GM21360 (cell line): ENCODE results near the gene HAPSTR1.

Source experiments
- ATAC-seq: cut with Tn5 transposase; IDR thresholded peaks from one replicate; pipeline ENCODE4 v1.9.1; 2021; ENCODE audit warnings: mild to moderate bottlenecking, moderate library complexity; ENCODE audit not compliant: unreplicated experiment

HAPSTR1 gene

DNA sequence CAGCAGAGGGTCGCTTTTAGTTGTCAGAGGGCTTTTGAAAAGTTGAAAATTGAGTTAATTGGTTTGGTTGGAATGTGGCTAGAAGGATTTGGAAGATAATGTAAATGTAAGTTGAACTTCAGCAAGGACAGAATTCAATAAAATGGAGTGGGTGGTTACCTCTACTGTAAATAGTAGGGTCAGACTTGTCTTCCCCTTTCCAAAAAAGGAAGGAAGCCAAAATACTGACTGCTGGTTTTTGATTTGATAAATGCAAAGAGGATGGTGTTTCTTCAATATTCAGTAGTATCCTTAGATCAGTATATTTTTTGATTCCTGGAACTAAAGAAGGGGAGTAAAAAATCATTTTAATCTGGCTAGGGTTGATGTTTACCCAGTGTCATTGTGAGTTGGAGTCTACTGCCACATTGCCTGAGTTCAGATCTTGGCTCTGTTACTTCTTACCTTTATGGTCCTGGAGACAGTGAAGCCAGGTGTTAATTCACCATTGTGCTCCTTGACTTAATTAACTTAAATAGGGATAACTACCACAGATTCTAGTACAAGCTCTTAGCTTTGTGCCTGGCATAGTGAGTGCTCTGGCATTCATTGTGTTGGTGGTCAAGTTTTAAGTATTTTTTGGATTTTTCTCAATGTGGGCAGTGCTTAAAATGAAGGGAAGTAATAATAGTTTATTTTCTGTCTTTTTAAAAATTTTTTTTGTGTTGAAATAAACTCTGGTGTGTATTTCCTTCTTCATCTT, 4.4 kb downstream of the HAPSTR1 start:
- no peak for ATAC-seq

DNA sequence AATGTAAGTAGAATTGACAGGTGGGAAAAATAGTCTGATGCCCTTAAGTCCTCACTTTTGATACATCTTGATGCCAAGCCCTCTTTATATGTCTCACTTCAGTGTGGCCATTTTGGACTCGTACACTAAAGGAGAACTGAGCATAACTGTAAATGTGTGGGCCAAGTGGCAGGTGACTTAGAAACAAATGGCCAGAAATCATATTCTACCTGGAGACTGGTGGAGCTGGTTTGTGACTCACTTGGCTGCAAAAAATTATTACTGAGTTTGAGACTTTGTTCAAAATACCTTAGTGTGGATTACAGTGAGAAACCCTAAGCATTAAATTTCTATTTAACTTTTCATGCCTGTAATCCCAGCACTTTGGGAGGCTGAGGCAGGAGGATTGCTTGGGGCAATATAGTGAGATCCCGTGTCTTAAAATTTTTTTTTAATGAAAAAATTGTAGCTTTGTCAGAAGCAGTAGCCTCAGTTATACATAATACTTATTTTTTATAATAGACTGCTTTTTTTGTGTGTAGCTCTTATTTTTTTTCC, 5.0 kb downstream of the HAPSTR1 start:
- ATAC-seq = no peak

DNA sequence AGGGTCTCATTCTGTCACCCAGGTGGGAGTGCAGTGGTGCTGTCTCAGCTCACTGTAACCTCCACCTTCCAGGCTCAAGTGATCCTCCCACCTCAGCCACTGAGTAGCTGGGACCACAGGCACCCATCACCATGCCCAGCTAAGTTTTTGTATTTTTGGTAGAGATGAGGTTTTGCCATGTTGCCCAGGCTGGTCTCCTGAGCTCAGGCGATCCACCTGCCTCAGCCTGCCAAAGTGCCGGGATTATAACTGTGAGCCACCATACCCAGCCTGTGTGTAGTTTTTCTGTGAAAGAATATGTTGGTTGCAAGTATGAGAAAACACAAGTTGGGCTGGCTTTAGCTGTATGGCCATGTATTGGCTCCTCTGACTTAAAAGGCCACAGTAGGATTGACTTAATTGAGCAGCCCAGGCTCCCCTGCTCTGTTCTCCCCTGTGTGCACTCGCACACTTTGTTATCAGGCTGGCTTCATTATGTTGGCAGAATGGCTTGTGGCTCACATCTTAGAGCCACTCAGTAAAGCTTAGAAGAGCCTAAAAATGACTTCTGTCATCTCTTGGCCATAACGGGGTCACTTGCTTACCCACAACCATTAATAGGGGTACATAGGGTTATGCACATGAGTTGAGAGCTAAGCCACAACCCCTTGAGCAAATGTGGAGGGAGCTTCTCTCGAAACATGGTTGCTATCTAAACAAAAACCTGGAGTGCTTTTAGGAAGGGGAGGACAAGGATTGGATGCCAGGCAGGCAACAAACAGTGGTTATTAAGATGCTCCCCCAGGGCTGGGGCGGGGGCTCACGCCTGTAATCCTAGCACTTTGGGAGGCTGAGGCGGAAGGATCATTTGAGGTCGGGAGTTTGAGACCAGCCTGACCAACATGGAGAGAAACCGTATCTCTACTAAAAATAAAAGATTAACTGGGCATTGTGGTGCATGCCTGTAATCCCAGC, 6.1 kb downstream of the HAPSTR1 start:
- ATAC-seq = no peak

DNA sequence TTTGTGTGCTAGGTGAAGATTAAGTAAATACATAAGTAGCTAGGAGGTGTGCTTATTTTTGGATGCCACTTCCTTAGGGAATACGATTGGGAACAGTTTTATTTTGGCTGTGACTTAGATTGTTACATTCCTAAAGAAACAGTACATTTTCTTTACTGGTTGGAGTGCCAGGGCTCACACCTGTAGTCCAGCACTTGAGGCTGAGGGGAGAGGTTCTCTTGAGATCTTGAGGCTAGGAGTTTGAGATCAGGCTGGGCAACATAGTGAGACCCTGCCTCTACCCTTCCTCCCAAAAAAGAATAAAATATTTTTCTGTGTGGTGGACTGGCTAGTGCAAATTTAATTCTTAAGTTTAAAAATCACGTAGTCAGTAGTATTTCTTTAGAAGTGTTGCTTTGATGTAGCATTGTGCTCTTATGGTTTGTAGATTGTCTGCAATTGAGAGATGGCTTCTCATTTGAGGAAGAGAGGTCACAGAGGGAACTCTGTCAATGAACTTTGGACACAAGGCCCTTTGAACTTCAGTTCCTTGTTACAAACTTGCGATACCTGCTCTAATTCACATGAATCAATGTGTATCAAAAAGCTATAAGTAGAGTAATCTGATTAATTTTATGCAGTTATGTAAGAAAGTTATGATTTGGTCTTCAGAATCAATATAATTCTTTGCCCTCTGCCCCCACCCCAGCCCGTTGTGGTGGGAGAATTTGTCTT, 7.1 kb downstream of the HAPSTR1 start:
- ATAC-seq = no peak

DNA sequence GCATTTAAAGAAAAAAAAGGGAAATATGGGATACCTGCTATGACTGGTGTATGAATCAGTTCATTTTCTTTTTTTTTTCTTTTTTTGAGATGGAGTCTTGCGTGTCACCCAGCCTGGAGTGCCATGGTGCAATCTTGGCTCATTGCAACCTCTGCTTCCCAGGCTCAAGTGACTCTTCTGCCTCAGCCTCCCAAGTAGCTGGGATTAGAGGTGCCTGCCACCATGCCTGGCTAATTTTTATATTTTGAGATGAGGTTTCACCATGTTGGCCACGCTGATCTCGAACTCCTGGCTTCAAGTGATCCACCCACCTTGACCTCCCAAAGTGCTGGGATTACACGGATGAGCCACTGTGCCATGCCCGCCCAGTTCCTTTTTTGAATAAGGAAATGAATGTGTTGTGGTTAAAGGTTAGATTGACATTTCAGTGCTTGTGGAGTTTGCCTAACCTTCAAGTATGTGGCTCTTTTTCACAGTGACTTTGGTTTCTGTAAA, 7.7 kb downstream of the HAPSTR1 start:
- ATAC-seq = peak; percentile 48

DNA sequence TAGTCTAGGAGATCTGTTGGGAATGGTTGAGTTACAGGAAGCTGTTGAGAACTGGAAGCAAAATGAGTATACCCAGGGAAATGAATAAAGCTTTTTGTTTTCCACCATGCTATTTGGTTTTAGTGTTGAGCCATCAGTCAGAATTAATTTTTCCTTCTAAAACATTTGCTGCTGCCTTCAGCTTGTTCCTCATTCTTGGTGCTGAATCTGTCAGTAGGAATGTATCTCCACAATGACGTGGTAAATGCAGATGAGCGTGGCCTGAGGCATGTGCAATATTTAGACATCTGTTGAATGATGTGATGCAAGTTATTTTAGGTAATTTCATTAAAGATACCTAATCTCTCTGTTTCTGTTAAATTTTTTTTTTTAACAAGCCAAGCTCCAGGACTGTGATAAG, 10.9 kb downstream of the HAPSTR1 start:
- no peak for ATAC-seq

DNA sequence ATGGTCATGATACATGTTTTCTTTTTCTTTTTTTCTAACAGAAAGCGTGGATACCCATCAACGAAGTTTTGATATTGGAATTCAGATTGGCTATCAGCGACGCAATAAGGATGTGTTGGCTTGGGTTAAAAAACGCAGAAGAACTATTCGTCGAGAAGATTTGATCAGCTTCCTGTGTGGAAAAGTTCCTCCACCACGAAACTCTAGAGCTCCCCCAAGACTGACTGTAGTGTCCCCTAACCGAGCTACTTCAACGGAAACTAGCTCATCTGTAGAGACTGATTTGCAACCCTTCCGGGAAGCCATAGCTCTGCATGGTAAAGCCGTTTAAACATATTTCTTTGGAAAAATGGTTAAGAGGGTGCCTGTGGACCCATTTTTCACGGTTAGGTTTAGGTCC, 11.5 kb downstream of the HAPSTR1 start:
- no peak for ATAC-seq

DNA sequence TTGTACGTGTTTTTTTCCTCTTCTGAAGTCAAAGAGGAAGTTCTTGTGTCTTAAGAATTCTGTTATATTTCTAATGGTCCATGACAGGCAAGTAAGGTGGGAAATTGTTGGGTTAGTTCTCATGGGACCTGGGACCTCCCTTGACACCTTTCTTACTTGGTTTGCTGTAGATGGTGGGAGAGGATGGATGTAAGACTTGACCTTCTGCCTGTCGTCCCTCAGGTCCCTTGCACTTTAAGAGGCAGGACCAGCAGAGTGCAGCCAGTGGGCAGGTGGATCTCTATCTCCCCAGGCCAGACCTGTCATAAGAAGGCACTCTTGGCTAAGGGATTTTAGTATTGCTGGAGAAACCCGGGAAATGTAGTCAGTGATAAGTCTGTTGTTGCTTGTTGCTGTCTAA, 12.1 kb downstream of the HAPSTR1 start:
- ATAC-seq = no peak

DNA sequence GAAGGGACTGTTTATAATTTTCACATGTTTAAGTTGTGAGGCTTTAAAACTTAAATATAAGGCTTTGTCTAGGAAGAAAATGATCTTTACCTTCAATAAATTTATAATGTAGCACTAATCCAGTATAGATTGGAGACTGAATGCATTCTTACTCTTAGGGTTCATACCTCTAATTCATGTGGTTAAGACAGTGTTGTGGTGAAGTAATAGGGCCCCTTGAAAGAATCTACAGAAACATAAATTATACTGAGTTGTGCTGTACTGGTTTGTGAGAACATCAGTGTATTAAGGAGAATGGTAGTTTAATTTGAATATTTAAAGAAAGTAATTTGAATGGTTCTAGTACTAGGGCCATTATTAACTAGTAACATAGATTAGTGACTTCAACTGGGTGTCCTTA, 13.7 kb downstream of the HAPSTR1 start:
- ATAC-seq = no peak

DNA sequence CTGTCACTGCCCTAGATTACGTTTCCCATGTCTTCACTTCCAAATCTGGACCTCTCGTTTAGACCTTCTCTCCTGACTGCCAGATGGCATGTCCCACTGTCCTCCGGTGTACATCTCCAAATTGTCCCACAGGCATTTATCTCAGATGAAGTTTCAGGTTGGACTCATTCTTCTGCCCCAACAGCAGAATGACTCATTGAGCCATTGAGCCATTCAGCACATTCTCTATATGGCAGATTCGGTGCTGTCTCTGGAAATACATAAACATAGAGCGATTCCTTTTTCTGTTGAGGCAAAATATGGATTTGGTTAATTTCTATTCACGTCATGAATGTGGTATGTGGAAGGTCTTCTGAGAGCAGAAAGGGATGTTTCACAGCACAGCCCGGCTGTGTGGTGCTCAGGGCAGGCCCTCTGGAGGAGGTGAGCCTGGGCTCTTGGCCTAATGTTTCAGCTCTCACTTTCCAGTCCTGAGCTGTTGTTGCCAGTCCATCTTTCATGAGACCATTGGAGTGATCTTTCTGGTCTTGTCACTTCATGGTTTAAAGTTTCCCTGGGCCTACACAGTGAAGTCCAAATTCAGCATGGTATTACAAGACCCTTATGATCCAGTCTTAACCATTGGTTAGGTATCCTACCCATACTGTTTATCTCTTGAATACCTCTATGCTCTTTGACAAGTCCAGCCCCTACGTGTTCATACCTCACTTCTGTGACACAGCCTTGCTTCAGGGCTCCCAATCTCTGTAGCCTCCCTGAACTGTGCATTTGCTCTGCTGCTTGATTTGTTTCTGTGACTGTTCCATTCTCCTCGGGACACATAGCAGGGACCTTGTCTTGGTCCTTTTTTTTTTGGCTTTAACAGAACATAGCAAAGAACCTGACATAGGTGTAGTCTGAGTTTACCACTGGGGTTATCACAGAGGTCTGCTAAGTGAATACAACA, 15.9 kb downstream of the HAPSTR1 start:
- ATAC-seq = no peak

DNA sequence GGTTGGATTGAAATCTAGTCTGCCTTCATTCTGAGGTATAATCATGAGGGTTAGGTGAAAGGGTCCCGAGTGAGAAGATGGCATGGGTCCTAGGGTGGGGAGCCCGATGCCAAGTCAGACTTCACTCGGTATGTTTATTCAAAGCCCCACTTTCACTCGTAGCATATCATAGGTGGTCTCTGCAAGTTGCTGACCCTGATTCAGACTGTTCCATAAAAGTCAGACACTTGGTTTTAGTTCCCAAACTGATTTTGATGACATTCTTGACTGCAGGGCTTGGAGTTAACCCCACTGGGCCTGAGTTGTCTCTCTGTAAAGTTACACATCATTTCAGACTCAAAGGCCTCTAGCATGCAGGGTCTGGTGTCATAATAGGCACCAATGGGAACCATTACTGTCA, 17.8 kb downstream of the HAPSTR1 start:
- no peak for ATAC-seq

DNA sequence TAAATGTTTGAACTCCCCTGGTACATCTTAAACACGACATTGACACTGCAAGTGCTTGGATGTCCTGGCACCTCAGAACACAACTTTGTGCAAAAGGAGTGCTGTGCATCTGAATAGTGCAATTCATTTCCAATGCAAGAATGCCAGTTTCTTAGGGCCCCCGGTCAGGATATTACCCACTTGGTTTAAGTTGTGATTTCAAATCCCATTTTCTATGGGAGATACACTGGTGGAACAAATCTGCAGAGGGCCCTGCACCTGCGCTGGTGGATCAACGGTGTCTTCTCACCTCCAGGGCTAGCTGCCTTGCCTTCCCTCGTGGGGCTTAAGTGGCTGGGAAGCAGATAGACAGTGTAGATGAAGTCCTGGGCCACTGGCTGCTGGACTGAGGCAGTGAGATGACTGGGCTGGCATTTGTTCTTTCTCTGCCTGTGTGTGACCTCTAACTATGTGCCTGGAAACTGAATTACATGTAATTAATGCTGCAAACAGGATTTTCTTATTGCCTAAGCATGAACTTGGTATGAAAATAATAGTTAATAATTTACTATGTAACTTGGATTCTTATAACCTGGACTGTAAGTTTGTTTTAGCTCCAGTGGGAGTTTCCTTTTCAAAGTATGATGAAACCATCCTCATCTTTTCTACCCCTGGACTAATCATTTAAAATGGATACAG, 20.9 kb downstream of the HAPSTR1 start:
- ATAC-seq = no peak

DNA sequence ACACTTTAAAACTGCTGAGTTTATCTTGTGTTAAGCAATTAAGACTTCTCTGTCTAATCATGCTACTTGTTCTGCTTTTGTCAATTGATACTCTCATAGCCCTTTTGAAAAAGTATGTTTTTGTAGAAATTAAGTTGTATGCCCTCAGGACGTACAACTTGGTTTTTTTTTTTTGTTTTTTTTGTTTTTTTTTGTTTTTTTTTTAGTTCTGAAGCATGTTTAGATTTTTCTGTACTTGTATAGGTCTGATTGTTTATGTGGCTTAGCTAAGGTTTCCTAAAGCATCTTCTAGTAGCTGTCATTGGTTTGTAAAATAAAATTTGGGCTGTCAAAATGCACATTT, 21.4 kb downstream of the HAPSTR1 start:
- ATAC-seq = no peak

DNA sequence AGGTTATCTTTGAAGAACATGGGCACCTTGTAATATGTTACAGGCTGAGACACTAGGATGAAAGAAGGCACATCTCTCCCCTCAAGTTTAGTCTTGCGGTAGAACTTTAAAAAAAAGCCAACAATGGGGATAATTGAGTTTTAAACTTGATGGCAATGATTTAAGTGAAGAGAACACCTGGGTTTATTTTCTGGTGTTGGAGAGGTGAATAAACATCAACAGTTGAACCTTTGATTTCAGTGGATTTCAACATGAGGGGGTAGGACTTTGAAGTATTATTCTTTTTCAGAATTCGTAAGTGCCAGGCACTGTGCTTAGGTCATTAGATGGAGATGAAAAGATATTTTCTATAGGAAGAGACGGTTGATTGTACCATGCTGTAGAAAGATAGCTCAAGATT, 22.3 kb downstream of the HAPSTR1 start:
- no peak for ATAC-seq

DNA sequence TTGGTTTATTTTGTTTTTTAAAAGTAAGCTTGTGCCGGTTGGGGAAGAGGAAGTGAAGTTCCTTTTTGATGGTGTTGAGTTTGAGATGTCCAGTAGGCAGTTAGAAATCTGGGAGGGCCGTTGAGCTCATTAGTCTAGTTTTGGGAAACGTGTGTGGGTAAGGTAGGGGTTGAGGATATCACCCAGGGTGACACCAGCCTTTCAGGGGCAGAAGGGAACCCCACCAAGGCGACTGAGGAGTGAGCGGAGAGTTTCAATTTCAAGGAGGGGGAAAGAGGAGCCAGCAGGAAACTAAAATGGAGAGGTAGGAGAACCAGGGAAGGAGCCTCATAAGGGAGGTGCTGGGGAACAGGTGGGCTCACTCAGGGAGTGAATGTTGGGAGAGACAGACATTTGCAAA, 22.7 kb downstream of the HAPSTR1 start:
- no peak for ATAC-seq

DNA sequence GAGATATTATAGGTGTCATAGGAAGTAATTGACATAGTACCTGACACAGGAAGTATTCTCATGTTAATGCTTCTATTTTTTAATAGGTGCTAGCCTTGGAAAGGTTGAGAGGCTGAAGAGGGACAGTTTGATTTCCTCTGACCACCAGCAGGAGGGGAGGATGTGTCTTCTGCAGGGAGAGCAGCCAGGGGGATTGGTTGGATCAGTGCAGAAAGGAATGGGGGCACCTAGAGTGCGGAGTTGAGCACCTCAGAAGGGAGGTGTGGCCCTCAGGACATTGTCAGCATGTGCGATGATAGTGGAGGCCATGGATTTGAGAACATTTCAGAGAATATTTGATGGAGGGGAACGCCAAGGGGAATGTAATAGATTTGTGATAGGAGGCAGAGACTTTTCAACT, 23.4 kb downstream of the HAPSTR1 start:
- no peak for ATAC-seq

DNA sequence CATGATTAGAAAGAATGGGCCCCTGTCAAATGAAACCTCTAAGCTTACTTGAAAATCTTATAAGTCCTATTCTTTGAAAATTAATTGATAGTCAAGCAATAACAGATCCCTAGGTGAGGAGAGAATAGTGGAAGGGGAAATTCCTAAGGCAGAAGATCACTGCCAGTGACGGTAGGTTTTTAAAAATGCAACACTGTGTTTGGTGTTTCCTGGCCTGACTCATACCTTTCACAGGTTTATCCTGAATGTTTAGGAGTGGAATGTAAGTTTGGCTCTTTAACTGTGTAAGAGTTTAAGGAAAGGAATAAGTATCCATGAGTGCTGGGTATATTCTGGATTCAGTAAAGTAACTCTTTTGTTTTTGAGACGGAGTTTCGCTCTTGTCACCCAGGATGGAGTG, 23.8 kb downstream of the HAPSTR1 start:
- ATAC-seq = no peak

DNA sequence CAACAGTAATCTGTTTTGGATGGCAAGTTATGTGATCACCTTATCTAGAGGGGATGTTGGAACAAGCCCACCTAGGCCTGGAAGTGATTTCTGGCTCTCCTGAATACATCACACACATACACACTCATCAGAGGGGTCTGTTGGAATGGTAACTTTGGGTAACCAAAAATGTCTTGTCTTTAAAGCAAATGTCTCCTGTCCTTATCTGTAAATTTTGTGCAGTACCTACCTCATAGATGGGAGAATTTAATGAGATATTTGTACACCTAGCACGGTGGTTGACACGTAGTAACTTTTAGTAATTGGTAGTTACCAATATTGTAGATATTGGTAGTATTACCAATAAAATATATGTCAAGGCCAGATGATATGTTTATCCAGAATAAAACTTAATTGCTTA, 24.7 kb downstream of the HAPSTR1 start:
- ATAC-seq = no peak

DNA sequence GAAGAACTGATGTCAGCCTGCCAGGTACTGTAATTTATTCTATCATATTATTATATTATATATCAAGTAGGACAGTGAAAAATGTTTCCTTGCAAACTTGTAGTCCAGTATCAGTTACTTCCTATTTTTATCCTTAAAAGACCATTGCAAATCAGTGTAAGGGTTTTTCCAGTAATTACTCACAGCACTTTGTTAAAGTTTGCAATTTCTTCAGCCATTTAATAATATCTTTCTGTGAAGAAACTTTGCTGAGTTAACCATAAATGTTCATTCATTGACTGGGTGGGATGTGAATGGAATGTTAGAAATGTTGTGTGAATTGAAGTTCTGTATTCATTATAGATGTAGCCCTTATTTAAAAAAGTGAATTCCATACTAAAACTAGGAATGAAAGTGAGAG, 26.7 kb downstream of the HAPSTR1 start:
- ATAC-seq = no peak

DNA sequence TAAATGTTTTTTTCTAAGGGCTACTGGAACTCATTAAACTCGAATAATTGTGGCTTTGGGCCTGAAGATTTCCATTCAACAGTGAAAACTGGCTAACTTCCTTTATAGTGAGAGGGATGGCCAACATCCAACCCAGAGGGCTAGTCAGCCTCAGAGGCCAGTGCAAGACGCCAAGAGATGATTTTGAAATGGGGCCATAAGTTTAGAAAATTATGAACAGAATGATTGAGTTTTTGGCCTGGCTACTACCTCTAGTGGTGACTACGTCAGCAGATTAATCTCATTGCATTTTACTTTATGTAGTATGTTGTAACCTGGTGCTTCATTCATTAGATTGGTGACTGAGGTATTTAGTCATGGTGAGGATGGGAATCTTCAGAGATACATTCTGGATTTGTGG, 28.4 kb downstream of the HAPSTR1 start:
- ATAC-seq = no peak
